GM12878 (cell line): Measurements from ENCODE around the gene CLN6. TPM values are rescaled to one million over a fixed set of nuclear protein-coding genes. Genes with fewer than 3 reads are reported as not detected.

Experiments
- CHD4 ChIP-seq: fragments of 200-600 bp; sonication (generic); IDR thresholded peaks from 2 replicates; pipeline ENCODE4 v1.6.1; 2016; ENCODE audit warnings: mild to moderate bottlenecking
- CREM ChIP-seq: IDR thresholded peaks from 2 replicates; pipeline ENCODE4 v1.6.1; 2014; ENCODE audit warnings: antibody characterized with exemption, low read depth
- CUX1 ChIP-seq: IDR thresholded peaks from 2 replicates; pipeline ENCODE4 v1.6.1; 2012; ENCODE audit warnings: improper control_type of control experiment, low read depth, low read length; ENCODE audit not compliant: insufficient replicate concordance
- ELK1 ChIP-seq: IDR thresholded peaks from 2 replicates; pipeline ENCODE4 v1.6.1; 2012; ENCODE audit warnings: low read depth, low read length, improper control_type of control experiment
- ETV6 ChIP-seq, 2 experiments: fragments of 450-650 bp in 1 of 2; IDR thresholded peaks in 1 of 2; conservative IDR thresholded peaks in 1 of 2; 2 replicates each; pipeline ENCODE4 v1.6.1; 2014; ENCODE audit warnings: antibody characterized with exemption in 1 of 2, borderline replicate concordance in 1 of 2, low read depth in 1 of 2, mild to moderate bottlenecking in 1 of 2, moderate library complexity in 1 of 2
- HDAC2 ChIP-seq: fragments of 200-600 bp; sonication (generic); IDR thresholded peaks from 2 replicates; pipeline ENCODE4 v1.6.1; 2017
- MEF2A ChIP-seq: IDR thresholded peaks from 2 replicates; pipeline ENCODE4 v1.6.1; 2011; ENCODE audit warnings: low read depth, mild to moderate bottlenecking, low read length, moderate library complexity; ENCODE audit not compliant: insufficient read depth
- MTA3 ChIP-seq: IDR thresholded peaks from 2 replicates; pipeline ENCODE4 v1.6.1; 2012; ENCODE audit warnings: low read length, inconsistent platforms, borderline replicate concordance
- PKNOX1 ChIP-seq: fragments of 450-650 bp; IDR thresholded peaks from 2 replicates; pipeline ENCODE4 v1.6.1; 2016; ENCODE audit warnings: mild to moderate bottlenecking
- SMAD1 ChIP-seq: fragments of 450-650 bp; IDR thresholded peaks from 2 replicates; pipeline ENCODE4 v1.6.1; 2018; ENCODE audit warnings: mild to moderate bottlenecking, low read depth; ENCODE audit not compliant: partially characterized antibody
- SMC3 ChIP-seq: IDR thresholded peaks from 2 replicates; pipeline ENCODE4 v1.6.1; 2011; ENCODE audit warnings: low read length, improper control_type of control experiment, borderline replicate concordance
- STAT3 ChIP-seq: IDR thresholded peaks from 2 replicates; pipeline ENCODE4 v1.6.1; 2011; ENCODE audit warnings: low read depth, low read length, improper control_type of control experiment
- SUPT20H ChIP-seq: IDR thresholded peaks from 2 replicates; pipeline ENCODE4 v1.6.1; 2011; ENCODE audit warnings: low read depth, mild to moderate bottlenecking, low read length, moderate library complexity, borderline replicate concordance; ENCODE audit not compliant: control insufficient read depth
- ZBED1 ChIP-seq: IDR thresholded peaks from 2 replicates; pipeline ENCODE4 v1.6.1; 2016; ENCODE audit warnings: borderline replicate concordance
- ZNF24 ChIP-seq: fragments of 450-650 bp; IDR thresholded peaks from 2 replicates; pipeline ENCODE4 v1.6.1; 2017; ENCODE audit warnings: antibody characterized with exemption, mild to moderate bottlenecking
- polyA plus RNA-seq, 11 experiments: library from polyadenylated mRNA; depleted of rRNA in 4 of 11; unstranded in 6 of 11; stranded (reverse) in 5 of 11; fragments of >200 nt; fragmentation: Nextera tagmentation in 4 of 11; fragmentation: Illumina TruSeq in 1 of 11; extraction: Ambion mirVana in 4 of 11; extraction: Trizol in 1 of 11; gene quantifications; 1 replicate in 1 of 11; 2 replicates in 10 of 11; pipeline versions ENCODE4 v1.2.1 to v1.2.3, GENCODE V29; 2011 to 2016; ENCODE audit warnings: inconsistent platforms in 2 of 11, missing spikeins in 2 of 11, low read depth in 1 of 11
- total RNA-seq, 4 experiments: library from RNA; depleted of rRNA in 3 of 4; stranded (reverse); fragments of >200 nt in 3 of 4; fragmentation: Illumina TruSeq in 1 of 4; extraction: Trizol in 1 of 4; gene quantifications; 2 replicates each; pipeline versions ENCODE4 v1.2.1 to v1.2.3, GENCODE V29; 2013 to 2021
- TF ChIP-seq, protein P1 (sequence below): IDR thresholded peaks from 2 replicates; pipeline ENCODE4 v1.6.1; 2011; ENCODE audit warnings: mild to moderate bottlenecking, low read depth, low read length, moderate library complexity; ENCODE audit not compliant: insufficient replicate concordance
- TF ChIP-seq, protein P2 (sequence below): fragments of 150-350 bp; IDR thresholded peaks from 2 replicates; pipeline ENCODE4 v1.6.1; 2016; ENCODE audit warnings: low read depth, low read length

Gene CLN6
- total and polyA plus RNA-seq, 10 of the 15 experiments (the other 5 are each of a cell fraction or from before 2014, with no cell fraction given): 0.74 to 69.0 (median 30.3) TPM

DNA sequence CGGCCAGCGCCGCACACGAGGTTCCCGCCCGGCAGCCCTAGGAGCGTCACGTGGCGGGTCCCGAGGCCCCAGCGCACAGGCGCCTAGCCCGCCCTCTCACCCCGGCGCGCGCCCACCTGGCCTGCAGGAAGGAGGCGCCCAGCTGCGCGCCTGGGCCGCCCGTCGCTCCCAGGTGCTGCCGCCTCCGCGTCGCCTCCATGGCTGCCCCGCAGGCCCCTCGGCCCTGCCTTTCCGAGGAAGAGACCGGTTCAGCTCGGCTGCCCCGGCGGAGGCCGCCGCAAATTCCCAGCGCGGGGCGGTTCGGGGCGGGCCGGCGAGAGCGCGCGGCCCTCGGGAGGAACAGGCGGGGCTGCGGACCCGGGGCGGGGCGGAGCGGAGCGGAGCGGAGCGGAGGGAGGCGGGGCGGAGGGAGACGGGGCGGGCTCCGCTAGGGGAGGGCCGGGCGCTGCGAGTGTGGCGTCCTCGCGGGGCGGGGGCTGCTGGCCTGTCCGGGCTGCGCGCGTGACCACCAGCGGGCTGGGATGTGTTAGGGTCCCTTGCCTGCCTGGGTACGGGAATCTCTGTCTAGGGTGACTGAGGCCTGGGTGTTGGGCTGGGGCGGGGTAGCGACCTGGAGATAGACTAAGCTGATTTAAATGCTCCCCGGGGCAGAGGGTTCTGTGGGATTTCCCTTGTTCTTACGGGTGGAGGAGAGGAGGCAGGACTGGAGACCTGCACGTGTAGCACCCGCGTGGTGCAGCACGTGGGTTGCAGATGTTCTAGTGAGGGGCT is at the start of gene CLN6 (continued):
- TF ChIP-seq MEF2A: no peak
- no peak for TF ChIP-seq SMC3
- no peak for TF ChIP-seq ELK1
- no peak for TF ChIP-seq ETV6 (conservative IDR thresholded peaks at IDR 0.05 in 1 of 2, IDR thresholded peaks at IDR 0.05 in 1 of 2; ENCODE audit: borderline replicate concordance in 1 of 2, low read depth in 1 of 2)
- TF ChIP-seq, protein P1, sequence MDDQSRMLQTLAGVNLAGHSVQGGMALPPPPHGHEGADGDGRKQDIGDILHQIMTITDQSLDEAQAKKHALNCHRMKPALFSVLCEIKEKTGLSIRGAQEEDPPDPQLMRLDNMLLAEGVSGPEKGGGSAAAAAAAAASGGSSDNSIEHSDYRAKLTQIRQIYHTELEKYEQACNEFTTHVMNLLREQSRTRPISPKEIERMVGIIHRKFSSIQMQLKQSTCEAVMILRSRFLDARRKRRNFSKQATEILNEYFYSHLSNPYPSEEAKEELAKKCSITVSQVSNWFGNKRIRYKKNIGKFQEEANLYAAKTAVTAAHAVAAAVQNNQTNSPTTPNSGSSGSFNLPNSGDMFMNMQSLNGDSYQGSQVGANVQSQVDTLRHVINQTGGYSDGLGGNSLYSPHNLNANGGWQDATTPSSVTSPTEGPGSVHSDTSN: no peak
- TF ChIP-seq, protein P2, sequence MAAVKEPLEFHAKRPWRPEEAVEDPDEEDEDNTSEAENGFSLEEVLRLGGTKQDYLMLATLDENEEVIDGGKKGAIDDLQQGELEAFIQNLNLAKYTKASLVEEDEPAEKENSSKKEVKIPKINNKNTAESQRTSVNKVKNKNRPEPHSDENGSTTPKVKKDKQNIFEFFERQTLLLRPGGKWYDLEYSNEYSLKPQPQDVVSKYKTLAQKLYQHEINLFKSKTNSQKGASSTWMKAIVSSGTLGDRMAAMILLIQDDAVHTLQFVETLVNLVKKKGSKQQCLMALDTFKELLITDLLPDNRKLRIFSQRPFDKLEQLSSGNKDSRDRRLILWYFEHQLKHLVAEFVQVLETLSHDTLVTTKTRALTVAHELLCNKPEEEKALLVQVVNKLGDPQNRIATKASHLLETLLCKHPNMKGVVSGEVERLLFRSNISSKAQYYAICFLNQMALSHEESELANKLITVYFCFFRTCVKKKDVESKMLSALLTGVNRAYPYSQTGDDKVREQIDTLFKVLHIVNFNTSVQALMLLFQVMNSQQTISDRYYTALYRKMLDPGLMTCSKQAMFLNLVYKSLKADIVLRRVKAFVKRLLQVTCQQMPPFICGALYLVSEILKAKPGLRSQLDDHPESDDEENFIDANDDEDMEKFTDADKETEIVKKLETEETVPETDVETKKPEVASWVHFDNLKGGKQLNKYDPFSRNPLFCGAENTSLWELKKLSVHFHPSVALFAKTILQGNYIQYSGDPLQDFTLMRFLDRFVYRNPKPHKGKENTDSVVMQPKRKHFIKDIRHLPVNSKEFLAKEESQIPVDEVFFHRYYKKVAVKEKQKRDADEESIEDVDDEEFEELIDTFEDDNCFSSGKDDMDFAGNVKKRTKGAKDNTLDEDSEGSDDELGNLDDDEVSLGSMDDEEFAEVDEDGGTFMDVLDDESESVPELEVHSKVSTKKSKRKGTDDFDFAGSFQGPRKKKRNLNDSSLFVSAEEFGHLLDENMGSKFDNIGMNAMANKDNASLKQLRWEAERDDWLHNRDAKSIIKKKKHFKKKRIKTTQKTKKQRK: no peak
- TF ChIP-seq CUX1: no peak
- TF ChIP-seq SMAD1: no peak
- TF ChIP-seq ZBED1: no peak
- TF ChIP-seq STAT3: no peak
- TF ChIP-seq CHD4: no peak
- peak; percentile 56; the same call in 1 of the 2 replicates for TF ChIP-seq ZNF24
- TF ChIP-seq SUPT20H: no peak
- no peak for TF ChIP-seq HDAC2
- TF ChIP-seq CREM: 0 out of 2 replicates have a peak, but pooled peaks have one; percentile 11
- no peak; the same call in 1 of the 2 replicates for TF ChIP-seq MTA3
- TF ChIP-seq PKNOX1: no peak
